Rectal smooth muscle tissue (tissue), 1 donor: ENCODE results near the gene JAKMIP2.
"Not testable (repeated sequence)": the region's sequence is repeated elsewhere in the genome, so short reads cannot be mapped to it uniquely, and the experiment has no call there.

ENCODE experiments used
- H3K27ac ChIP-seq: one replicate; pipeline ENCODE4 v1.7.0; 2013; ENCODE audit warnings: low read depth, low read length, inconsistent platforms
- H3K27me3 ChIP-seq: one replicate; pipeline ENCODE4 v1.7.0; 2013; ENCODE audit warnings: low read length; ENCODE audit not compliant: control insufficient read depth, insufficient read depth
- H3K36me3 ChIP-seq: one replicate; pipeline ENCODE4 v1.7.0; 2013; ENCODE audit warnings: low read length; ENCODE audit not compliant: control insufficient read depth, insufficient read depth
- H3K4me1 ChIP-seq: one replicate; pipeline ENCODE4 v1.7.0; 2013; ENCODE audit warnings: low read length; ENCODE audit not compliant: control insufficient read depth, insufficient read depth
- H3K4me3 ChIP-seq: one replicate; pipeline ENCODE4 v1.7.0; 2013; ENCODE audit warnings: low read length
- H3K9ac ChIP-seq: one replicate; pipeline ENCODE4 v1.7.0; 2013; ENCODE audit warnings: low read length

JAKMIP2 gene

DNA sequence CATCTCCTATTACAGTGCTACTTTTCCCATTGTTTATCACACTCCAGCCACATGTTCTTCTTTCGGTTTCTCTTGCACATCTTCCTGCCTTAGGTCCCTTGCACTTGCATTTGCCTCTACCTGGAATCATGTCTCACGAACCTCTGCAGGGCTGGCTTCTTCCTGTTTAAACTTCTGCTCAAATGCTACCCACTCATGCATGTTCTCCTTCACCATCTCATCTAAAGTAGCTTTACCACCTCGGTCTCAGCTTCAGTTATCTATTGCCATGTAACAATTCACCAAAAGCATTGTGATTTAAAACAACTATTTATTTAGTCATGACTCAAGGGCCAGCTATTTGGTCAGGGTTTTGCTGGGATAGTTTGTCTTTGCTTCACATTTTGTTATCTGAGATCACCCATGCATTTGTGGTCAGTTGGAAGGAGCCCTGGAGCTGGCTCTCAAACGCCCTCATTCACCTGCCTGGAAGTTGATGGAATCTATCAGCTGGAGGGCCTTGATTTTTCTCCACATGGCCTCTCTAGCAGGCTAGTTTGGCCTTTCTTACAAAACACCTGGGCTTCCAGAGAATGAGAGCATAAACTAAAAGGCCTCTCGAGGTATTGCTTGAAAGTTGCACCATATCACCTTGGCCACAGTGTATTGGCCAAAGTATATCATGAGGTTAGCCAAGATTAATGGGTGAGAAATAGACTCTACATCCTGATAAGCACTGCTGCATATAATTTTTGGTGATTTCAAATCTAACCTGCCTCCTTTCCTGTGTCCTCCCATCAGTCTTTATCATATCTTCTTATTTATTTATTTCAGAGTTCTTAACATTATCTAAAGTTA is 27.5 kb upstream of the JAKMIP2 start:
- no peaks in the 10 kb centered on the region for H3K27me3 ChIP-seq
- no peak overlapping the region for H3K9ac ChIP-seq
- H3K4me1 ChIP-seq = no peaks in the 10 kb centered on the region
- no peak overlapping the region for H3K27ac ChIP-seq
- no peak overlapping the region for H3K4me3 ChIP-seq
- no peaks in the 10 kb centered on the region for H3K36me3 ChIP-seq

DNA sequence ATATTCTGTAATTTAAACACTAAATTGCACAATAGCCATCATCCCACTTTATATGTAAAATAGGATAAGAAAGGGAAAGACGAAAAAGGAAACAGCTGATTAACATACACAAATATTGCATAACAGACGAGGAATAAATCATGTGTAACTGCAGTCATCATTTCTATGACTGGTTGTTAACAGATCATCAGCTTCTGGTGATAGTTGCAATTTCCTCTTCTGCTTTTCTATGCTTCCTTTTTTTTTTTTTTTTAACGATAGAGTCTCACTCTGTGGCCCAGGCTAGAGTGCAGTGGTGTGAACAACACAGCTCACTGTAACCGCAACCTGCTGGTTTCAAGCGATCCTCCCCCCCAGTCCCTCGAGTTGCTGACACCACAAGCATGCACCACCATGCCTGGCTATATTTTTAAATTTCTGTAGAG is 22.5 kb upstream of the JAKMIP2 start:
- Histone ChIP-seq H3K36me3 (no peaks in the 10 kb centered on the region), H3K9ac (no peak overlapping the region), H3K4me1 (no peaks in the 10 kb centered on the region), H3K27ac (no peak overlapping the region), H3K4me3 (no peak overlapping the region), H3K27me3 (no peaks in the 10 kb centered on the region)

DNA sequence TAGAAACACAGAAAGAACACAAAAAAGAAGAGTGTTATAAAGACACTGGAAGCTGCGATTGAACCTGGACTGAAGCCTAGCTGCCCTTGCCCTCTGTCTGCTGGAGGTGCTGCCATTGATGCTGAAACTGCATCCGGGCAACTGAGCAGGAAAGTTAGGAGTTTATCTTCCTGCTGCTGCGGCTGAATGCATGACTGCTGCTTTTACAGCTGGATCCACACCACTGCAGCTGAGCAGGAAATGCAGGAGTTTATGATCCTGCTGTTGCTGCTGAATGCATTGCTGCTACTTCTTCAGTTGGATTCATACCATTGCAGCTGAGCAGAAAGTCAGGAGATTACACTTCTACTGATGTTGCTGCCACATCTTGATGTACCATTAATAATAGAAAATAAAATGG is 21.8 kb upstream of the JAKMIP2 start:
- no peaks in the 10 kb centered on the region for H3K4me1 ChIP-seq
- no peak overlapping the region for H3K9ac ChIP-seq
- H3K36me3 ChIP-seq = no peaks in the 10 kb centered on the region
- H3K4me3 ChIP-seq = no peak overlapping the region
- no peaks in the 10 kb centered on the region for H3K27me3 ChIP-seq
- H3K27ac ChIP-seq = no peak overlapping the region

DNA sequence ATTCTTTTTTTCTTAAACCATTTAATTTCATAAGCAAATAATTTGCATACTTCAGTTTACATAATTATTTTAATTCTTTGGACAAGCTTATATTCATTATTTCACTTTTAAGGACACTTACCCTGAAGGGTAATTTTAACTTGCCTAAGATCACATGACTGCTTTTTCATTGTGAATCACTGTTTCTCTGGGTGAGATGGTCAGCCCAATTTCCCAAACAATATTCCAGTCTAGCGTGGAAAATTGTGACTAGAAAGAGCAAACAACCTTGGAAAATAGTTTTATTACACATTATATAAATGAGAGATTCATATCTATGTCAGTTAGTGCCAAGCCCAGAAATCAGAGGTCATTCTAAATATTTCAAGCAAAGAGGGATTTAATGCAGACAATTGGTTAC is 21.4 kb upstream of the JAKMIP2 start:
- Histone ChIP-seq H3K9ac (no peak overlapping the region), H3K36me3 (no peaks in the 10 kb centered on the region), H3K27me3 (no peaks in the 10 kb centered on the region), H3K4me3 (no peak overlapping the region), H3K4me1 (no peaks in the 10 kb centered on the region), H3K27ac (no peak overlapping the region)

DNA sequence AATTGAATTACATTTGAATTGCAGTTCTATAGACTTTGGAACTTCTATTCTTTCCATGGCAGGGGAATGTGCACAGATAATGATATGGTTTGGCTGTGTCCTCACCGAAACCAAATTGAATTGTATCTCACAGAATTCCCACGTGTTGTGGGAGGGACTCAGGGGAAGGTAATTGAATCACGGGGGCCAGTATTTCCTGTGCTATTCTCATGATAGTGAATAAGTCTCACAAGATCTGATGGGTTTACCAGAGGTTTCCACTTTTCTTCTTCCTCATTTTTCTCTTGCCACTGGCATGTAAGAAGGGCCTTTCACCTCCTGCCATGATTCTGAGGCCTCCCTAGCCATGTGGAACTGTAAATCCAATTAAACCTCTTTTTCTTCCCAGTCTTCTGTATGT is 20.6 kb upstream of the JAKMIP2 start:
- not testable (repeated sequence) for H3K36me3 ChIP-seq, H3K27me3 ChIP-seq, H3K27ac ChIP-seq, H3K4me1 ChIP-seq, H3K9ac ChIP-seq, H3K4me3 ChIP-seq

DNA sequence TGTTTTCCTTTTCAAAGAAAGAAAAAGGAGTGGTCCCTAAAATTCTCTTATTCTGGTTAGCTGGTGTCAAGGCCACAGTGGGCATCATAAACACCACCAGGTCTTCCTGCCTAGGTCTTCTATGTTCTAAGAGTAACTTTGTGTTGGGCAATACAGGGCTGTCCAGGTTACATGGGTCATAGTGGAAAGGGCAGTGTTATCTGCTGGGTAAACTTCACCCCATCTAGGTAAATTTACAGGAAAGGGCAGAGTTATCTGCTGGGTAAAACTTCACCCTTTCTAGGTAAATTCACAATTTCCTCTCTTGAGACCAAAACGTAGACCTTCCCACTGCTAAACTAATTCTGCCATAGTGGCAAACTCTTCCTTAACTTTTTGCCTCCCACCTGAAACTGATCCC is 18.9 kb upstream of the JAKMIP2 start:
- Histone ChIP-seq H3K27ac (no peak overlapping the region), H3K9ac (no peak overlapping the region), H3K4me1 (no peaks in the 10 kb centered on the region), H3K36me3 (no peaks in the 10 kb centered on the region), H3K4me3 (no peak overlapping the region), H3K27me3 (no peaks in the 10 kb centered on the region)

DNA sequence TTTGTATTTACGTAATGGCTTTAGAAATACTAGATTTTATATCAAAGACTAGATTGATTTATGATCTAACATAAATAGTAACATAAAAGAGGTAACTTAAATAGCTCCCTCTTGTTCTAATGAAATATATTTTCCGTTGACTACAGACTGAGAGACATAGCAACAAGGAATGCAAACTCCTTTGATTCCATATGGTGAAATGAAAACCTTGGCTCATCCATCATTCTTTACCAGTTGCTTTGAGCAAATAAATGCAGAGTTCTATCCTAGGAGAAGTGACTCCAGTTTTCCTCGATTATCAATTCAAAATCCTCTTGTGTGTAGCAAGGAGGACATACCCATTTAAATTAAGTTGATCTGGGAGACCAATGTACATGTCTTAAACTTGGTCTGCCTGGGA is 18.0 kb upstream of the JAKMIP2 start:
- Histone ChIP-seq H3K27me3 (no peaks in the 10 kb centered on the region), H3K4me3 (no peak overlapping the region), H3K36me3 (no peaks in the 10 kb centered on the region), H3K27ac (no peak overlapping the region), H3K4me1 (no peaks in the 10 kb centered on the region), H3K9ac (no peak overlapping the region)

DNA sequence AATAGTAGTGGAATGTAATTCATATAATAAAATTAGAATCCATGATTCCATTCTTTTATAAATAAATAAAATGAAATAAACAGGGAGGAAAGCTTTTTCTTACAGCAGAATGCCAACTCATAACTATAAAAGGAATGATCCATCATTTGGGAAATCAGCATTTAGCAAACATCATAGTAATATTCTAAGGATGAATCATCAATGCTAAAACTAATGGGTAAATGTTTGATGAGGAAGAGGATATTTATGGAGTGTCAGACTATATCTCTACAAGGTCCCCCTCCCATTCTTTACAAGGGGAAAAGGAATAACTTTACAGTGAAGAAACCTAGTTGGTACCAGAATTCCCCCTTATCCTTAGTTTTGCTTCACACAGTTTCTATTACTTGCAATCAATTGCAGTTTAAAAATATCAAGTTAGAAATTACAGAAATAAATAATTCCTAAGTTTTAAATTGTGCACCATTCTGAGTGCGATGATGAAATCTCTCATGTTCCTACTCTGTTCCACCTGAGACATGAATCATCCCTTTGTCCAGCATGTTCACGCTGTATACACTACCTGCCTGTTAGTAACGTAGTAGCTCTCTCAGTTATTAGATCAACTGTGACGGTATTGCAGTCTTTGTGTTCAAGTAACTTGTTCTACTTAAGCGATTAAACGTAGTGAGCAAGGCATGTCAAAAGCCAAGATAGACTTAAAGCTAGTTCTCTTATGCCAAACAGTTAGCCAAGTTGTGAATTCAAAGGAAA is 14.2 kb upstream of the JAKMIP2 start:
- H3K4me1 ChIP-seq = no peaks in the 10 kb centered on the region

DNA sequence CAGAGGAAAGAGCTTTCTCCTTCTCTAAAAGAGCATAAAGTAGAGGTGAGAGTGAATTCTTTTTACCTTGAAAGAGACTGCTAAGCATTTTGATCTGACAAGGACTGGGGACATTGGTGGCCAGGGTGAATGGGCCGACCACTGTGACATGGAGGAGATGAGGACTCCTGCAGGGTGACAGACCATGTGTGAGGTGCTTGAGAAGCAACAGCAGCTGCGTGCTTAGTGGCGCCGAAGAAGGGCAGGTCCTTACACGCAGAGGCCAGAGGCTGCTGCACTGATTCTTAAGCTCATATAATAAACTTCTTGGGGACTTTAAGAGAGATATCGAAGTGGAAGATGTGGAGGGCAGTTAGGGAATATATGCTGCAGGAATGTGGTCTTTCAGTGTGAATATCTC is 8.7 kb upstream of the JAKMIP2 start:
- no peak overlapping the region for H3K4me3 ChIP-seq
- H3K27ac ChIP-seq = no peak overlapping the region
- no peaks in the 10 kb centered on the region for H3K27me3 ChIP-seq
- H3K4me1 ChIP-seq = peaks cover 9% of the 10 kb centered on the region
- H3K36me3 ChIP-seq = no peaks in the 10 kb centered on the region
- H3K9ac ChIP-seq = no peak overlapping the region

More for the DNA sequence above, 14.2 kb upstream of the JAKMIP2 start:
- no peaks in the 10 kb centered on the region for H3K27me3 ChIP-seq
- H3K27ac ChIP-seq = no peak overlapping the region
- H3K9ac ChIP-seq = no peak overlapping the region
- no peaks in the 10 kb centered on the region for H3K36me3 ChIP-seq
- no peak overlapping the region for H3K4me3 ChIP-seq

DNA sequence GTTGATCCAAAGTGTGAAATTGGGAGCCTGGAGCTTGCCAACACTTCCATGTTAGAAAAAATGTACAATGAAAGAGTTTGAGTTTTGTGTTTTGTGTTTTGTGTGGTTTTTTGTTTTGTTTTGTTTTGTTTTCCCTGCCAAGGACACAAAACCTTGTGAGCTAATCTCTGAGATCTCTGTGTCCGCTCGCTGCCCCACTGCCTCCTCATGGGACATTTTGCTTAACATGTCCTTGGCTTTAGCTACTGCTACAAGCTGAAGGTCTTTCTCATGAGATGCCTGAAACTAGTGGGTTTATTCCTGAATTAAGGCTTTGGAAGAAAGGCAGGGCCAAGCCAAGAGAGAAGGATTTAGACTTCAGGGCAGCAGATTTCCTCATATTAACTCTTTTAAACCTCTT is 7.3 kb upstream of the JAKMIP2 start:
- H3K9ac ChIP-seq = no peak overlapping the region
- no peak overlapping the region for H3K4me3 ChIP-seq
- no peaks in the 10 kb centered on the region for H3K36me3 ChIP-seq
- H3K27ac ChIP-seq = no peak overlapping the region
- H3K27me3 ChIP-seq = no peaks in the 10 kb centered on the region
- H3K4me1 ChIP-seq = peaks cover 13% of the 10 kb centered on the region

DNA sequence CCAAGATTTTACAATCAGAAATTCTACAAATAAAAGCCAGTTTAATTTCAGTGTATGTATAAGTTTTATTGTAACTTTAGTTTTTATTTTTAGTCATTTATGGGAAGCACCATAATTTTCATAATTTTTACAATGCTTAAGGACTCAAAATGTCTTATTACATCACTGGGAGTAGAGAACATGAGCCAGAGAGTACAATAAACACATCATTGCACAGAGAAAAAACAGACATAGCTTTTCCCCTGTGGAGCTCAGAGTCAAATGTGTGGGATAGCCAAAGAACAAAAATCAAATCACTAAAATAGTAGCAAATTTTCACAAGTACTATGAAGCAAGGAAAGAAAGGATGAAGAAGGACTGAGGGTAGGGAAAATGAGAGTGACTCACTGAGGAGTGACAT is 5.5 kb upstream of the JAKMIP2 start:
- Histone ChIP-seq H3K27ac (peak overlapping the region; percentile 68), H3K36me3 (no peaks in the 10 kb centered on the region), H3K9ac (no peak overlapping the region), H3K27me3 (no peaks in the 10 kb centered on the region), H3K4me3 (no peak overlapping the region), H3K4me1 (peaks cover 13% of the 10 kb centered on the region)

DNA sequence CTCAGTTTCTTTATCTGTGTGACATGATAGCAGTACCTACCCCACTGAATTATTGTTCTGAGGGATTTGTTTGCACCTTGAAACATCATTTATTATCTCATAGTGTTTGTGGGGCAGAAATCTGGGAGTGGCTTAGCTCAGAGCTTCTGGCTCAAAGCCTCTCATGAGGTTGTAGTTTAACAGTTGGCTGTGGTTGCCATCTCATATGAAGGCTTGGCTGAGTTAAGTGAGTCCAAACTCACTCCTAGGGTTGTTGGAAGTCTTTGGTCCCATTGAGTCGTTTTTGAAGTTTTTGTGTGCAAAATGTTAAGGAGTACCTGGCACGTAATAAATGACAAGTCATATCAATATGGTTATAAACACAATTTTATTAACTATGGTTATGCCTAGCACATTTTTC is 3.6 kb upstream of the JAKMIP2 start:
- Histone ChIP-seq H3K4me1 (peaks cover 13% of the 10 kb centered on the region), H3K9ac (no peak overlapping the region), H3K27ac (no peak overlapping the region), H3K4me3 (no peak overlapping the region), H3K27me3 (no peaks in the 10 kb centered on the region), H3K36me3 (no peaks in the 10 kb centered on the region)
